Omental fat pad (tissue), 4 donors: Measurements from ENCODE around the gene TBC1D3I. TPM values are rescaled to one million over a fixed set of nuclear protein-coding genes. Genes with fewer than 3 reads are reported as not detected.

Experiments
- ATAC-seq: fragments of 150-250 bp; one replicate; pipeline ENCODE4 v1.9.1; 2016; ENCODE audit warnings: mild to moderate bottlenecking, moderate library complexity; ENCODE audit not compliant: low FRiP score
- DNase-seq: peaks from one replicate; pipeline ENCODE4 v3.0.0-alpha.2; 2019; ENCODE audit warnings: low spot score
- CTCF ChIP-seq, 3 donors: fragments of 450-650 bp; IDR thresholded peaks; one replicate each; pipeline ENCODE4 v1.5.1; 2016 to 2017; ENCODE audit warnings: antibody characterized with exemption in 3 of 3, mild to moderate bottlenecking in 3 of 3, moderate library complexity in 2 of 3
- small RNA-seq: library from RNA; depleted of rRNA; stranded (forward); fragments of <200 nt; gene quantifications from one replicate; pipeline ENCODE3, GENCODE V24; 2016
- total RNA-seq, 4 donors: library from RNA; depleted of rRNA; stranded (reverse); fragments of >200 nt; gene quantifications; one replicate each; pipeline ENCODE4 v1.1.0, GENCODE V29; 2016

Gene TBC1D3I
- total RNA-seq, 4 donors from 2014 or later: 0.28 TPM; not detected in 3

DNA sequence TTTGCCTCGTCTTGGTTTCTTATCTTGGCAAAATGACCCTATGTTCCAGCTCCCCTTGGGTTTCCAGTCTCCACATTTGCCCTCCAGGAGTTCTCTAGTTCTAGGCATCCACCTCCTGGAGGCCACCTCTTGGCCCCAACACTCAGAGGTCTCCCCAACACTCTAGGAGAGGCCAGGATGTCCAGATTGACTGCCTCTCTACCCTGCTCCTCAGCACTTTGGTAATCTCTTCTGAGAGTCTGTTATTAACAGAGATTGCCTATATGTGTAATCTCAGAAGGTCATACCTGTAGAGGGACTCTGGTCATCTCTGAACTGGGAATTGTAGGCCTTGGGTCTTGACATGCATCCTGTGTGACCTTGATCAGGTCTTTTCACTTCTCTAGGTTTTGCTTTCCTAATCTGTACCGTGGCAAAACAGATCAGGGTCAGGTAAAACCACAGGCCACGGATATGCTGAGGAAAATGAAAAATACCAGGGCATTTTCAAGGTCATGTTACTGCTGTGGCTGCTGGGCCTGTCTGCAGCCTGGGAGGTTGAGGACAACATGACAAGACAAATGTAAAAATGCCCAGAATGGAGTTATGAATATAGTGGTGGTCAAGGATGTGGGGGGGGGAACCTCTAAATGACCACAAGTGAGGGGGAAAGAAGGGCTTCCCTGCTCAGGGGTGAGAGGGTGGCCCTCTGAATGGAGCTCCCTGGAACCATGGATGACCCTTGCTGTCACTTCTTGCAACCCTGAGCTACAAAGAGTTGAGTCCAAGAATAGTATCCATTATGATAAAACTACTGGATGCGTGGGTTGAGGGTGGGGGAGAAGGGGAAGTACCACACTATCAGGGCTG lies 58.5 kb downstream of the TBC1D3I start:
- no peak for TF ChIP-seq CTCF (IDR thresholded peaks at IDR 0.05)
- DNase-seq: no peak
- no peak for ATAC-seq

DNA sequence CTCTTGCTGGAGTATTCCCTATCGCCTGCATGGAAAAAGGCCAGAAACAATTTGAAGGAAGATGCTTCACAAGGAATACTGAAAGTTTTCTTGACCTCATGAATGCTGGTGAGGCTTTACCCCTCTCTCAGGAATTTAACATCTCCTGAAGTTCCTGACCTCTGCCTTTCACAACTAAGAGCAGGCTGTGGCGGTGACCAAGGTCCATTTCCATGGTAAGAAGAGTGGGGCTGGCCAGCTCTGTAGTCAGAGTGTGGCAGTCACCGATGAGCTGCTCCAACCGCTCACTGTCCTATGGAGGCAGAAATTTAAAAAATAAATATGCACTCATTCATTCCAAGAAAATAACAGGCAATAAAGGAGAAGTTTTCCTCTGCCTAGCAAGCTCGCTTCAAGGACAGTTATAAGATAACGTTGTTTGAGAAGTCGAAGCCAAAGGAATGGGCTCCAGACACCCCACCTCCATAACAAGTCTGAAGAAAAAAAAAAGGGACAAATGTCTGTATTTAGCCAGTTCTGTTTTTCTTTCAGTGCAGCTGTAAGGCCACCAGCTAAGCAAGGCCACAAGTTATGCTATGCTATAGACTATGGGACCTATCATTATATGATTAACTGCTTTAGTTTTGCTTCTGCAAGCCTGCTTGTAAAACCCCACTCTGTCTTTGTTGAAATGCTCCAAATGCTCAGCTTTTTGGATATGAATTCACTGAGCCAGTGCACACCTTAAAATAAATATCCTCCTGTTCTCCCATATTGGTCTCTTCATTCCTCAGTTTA lies 59.5 kb downstream of the TBC1D3I start:
- ATAC-seq (no peak), DNase-seq (no peak)
- no peak for TF ChIP-seq CTCF (IDR thresholded peaks at IDR 0.05)

Small RNA genes lying within 50 kb of the gene (small RNA-seq; reads per million reads assigned to genes)
- gene AC243829.3: not detected
- not detected for gene AC243829.6
- gene RF00019: not detected

Other genes with a start within 250 kb of the TBC1D3I start
- gene CCL23, start 246.6 kb downstream of the TBC1D3I start, total RNA-seq: 1 to 10 TPM; 1.5 to 6.6 (median 4.7) TPM
- gene CCL18, start 200.3 kb downstream of the TBC1D3I start, total RNA-seq: 10 to 100 TPM in 2 of 4 donors, 1 to 10 TPM in 2; 1.7 to 21.5 (median 9.8) TPM
- gene CCL3, start 174.4 kb downstream of the TBC1D3I start, total RNA-seq: 10 to 100 TPM in 2 of 4 donors, 1 to 10 TPM in 2; 4.1 to 12.1 (median 8.0) TPM
- 10 to 100 TPM in 3 of 4 donors, 1 to 10 TPM in 1; 8.6 to 13.3 (median 11.3) TPM for gene CCL4, start 160.7 kb downstream of the TBC1D3I start, total RNA-seq
- gene TBC1D3B, start 87.9 kb downstream of the TBC1D3I start, total RNA-seq: 1 to 10 TPM; 1.5 to 6.9 (median 2.4) TPM
- gene CCL3L1, start 67.8 kb downstream of the TBC1D3I start, total RNA-seq: under 1 TPM in 3 of 4 donors, not detected in 1; 0.48 to 0.93 (median 0.88) TPM
- gene CCL4L2, start 53.5 kb downstream of the TBC1D3I start, total RNA-seq: 1 to 10 TPM in 3 of 4 donors, not detected in 1; 1.1 to 3.2 (median 3.1) TPM
- 1 to 10 TPM in 1 of 4 donors, not detected in 3; 1.8 TPM for gene TBC1D3G, start 59.3 kb upstream of the TBC1D3I start, total RNA-seq
- gene TBC1D3H, start 123.9 kb upstream of the TBC1D3I start, total RNA-seq: not detected
- gene ZNHIT3, start 222.1 kb upstream of the TBC1D3I start, total RNA-seq: 10 to 100 TPM; 19.8 to 35.2 (median 25.4) TPM